Nephron (organoid): ENCODE measurements around the gene COL13A1.

Experiments used
- H3K27ac Mint-ChIP-seq, 3 experiments: 2 replicates each; pipeline ENCODE4 v1.8.0; 2020; ENCODE audit warnings: mixed read lengths in 3 of 3, mild to moderate bottlenecking in 2 of 3, moderate library complexity in 1 of 3
- H3K27me3 Mint-ChIP-seq: 2 replicates; pipeline ENCODE4 v1.8.0; 2021; ENCODE audit warnings: low read depth, mild to moderate bottlenecking, moderate library complexity, mixed read lengths
- H3K36me3 Mint-ChIP-seq: 2 replicates; pipeline ENCODE4 v1.8.0; 2020; ENCODE audit warnings: low read depth, mixed read lengths
- H3K4me1 Mint-ChIP-seq: 2 replicates; pipeline ENCODE4 v1.8.0; 2020; ENCODE audit warnings: mixed read lengths
- H3K4me3 Mint-ChIP-seq, 3 experiments: 2 replicates each; pipeline ENCODE4 v1.8.0; 2020; ENCODE audit warnings: mild to moderate bottlenecking in 3 of 3, mixed read lengths in 3 of 3, moderate library complexity in 2 of 3
- H3K9me3 Mint-ChIP-seq: 2 replicates; pipeline ENCODE4 v1.8.0; 2020; ENCODE audit warnings: mixed read lengths
- TF ChIP-seq, protein P1 (sequence below), 3 experiments: fragments of 200-600 bp; sonication (generic); IDR thresholded peaks; one replicate each; pipeline ENCODE4 v1.5.0; 2021; ENCODE audit warnings: antibody characterized with exemption in 3 of 3; ENCODE audit not compliant: unreplicated experiment in 3 of 3

Gene COL13A1

DNA sequence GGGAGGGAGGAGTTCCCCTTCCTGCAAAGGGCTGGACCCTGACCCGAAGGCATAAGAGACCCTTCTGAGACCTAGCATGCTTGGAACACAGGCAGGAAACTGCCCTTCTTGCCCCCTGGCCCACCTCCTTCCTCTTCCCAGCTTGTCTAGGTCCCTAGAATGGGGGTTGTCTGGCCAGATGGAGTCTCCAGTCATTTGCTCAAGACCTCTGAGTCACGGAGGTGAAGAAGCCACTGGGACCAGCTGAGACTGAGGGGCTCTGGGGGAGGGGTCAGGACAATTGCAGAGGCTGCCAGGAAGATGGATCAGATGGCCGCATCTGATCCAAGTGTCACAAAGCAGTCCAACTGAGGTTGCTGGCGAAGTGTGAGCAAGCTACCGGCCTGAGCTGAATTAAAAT lies 46.2 kb downstream of the COL13A1 start:
- TF ChIP-seq, protein P1, sequence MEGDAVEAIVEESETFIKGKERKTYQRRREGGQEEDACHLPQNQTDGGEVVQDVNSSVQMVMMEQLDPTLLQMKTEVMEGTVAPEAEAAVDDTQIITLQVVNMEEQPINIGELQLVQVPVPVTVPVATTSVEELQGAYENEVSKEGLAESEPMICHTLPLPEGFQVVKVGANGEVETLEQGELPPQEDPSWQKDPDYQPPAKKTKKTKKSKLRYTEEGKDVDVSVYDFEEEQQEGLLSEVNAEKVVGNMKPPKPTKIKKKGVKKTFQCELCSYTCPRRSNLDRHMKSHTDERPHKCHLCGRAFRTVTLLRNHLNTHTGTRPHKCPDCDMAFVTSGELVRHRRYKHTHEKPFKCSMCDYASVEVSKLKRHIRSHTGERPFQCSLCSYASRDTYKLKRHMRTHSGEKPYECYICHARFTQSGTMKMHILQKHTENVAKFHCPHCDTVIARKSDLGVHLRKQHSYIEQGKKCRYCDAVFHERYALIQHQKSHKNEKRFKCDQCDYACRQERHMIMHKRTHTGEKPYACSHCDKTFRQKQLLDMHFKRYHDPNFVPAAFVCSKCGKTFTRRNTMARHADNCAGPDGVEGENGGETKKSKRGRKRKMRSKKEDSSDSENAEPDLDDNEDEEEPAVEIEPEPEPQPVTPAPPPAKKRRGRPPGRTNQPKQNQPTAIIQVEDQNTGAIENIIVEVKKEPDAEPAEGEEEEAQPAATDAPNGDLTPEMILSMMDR (IDR thresholded peaks at IDR 0.05; ENCODE audit: unreplicated experiment in 3 of 3): no peak
- peaks cover 13% of the 10 kb centered on the region for H3K27me3 Mint-ChIP-seq
- H3K36me3 Mint-ChIP-seq: no peaks in the 10 kb centered on the region
- H3K4me3 Mint-ChIP-seq: no peak overlapping the region
- H3K27ac Mint-ChIP-seq: peak overlapping the region in 2 of 3 experiments; percentile 13 to 23
- H3K9me3 Mint-ChIP-seq: no peaks in the 10 kb centered on the region
- H3K4me1 Mint-ChIP-seq: peaks cover 76% of the 10 kb centered on the region

DNA sequence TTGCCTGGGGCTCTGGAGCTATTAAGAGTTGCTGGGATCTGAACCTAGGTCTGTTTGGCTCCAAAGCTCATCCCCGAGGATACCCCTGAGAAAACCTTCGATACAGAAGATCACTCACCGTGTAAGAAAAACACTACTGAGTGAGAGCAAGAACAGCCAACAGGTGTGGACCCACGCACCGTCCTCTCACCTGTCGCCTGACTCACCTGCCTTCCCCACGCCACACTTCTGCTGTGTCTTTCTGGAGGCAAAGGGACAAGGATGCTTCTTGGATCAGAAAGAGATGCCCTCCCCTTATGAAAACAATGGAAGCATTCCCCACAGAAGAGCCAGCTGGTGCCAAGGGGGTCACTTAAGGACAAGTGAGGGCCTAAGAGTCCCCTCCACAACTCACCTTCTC lies 46.7 kb downstream of the COL13A1 start:
- H3K27me3 Mint-ChIP-seq: peaks cover 13% of the 10 kb centered on the region
- peaks cover 79% of the 10 kb centered on the region for H3K4me1 Mint-ChIP-seq
- H3K36me3 Mint-ChIP-seq: no peaks in the 10 kb centered on the region
- TF ChIP-seq, protein P1 (IDR thresholded peaks at IDR 0.05; ENCODE audit: unreplicated experiment in 3 of 3): no peak
- no peak overlapping the region for H3K4me3 Mint-ChIP-seq
- H3K27ac Mint-ChIP-seq: peak overlapping the region in 2 of 3 experiments; percentile 13 to 14
- H3K9me3 Mint-ChIP-seq: no peaks in the 10 kb centered on the region

DNA sequence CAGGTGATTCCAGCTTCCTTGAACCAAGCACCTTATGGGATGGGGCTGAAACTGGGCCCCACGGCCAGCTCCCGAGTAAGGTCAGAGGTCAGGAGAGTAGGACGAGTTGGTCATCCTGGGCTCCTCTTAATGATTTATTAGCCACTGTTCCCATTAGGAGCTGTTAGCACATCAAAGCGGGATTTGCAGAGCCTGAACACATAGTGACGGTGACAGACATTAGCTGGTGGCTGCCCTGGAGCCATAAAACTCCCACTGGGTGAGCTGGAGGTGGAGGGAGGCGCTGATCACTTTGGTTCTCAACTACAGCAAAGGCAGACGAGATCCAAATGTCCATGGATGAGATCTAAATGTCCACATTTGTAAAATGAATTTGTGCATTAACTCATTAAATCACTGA lies 48.1 kb downstream of the COL13A1 start:
- H3K27me3 Mint-ChIP-seq: peaks cover 13% of the 10 kb centered on the region
- no peaks in the 10 kb centered on the region for H3K9me3 Mint-ChIP-seq
- H3K36me3 Mint-ChIP-seq: no peaks in the 10 kb centered on the region
- H3K27ac Mint-ChIP-seq: no peak overlapping the region
- TF ChIP-seq, protein P1 (IDR thresholded peaks at IDR 0.05; ENCODE audit: unreplicated experiment in 3 of 3): no peak
- H3K4me3 Mint-ChIP-seq: no peak overlapping the region
- H3K4me1 Mint-ChIP-seq: peaks cover 74% of the 10 kb centered on the region

DNA sequence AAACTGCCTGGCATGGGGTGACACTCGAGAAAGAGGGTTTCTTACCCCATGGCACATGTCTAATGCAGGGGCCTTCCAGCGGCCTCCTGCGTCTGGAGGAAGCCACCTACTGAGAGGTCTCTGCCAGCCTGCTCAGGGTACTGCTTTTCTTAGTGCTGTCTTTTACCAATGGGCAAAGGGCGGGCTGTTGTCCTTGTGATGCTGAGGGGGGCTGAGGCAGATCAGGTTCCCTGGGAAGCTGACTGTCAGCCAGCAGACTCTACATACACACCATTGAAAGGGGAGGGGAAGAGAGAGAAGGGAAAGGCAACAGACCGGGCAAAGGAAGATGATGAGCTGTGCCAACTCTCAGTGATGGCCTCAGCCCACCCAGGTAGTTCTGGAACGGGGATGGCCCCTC lies 48.7 kb downstream of the COL13A1 start:
- peaks cover 13% of the 10 kb centered on the region for H3K27me3 Mint-ChIP-seq
- H3K4me3 Mint-ChIP-seq: no peak overlapping the region
- peaks cover 73% of the 10 kb centered on the region for H3K4me1 Mint-ChIP-seq
- TF ChIP-seq, protein P1 (IDR thresholded peaks at IDR 0.05; ENCODE audit: unreplicated experiment in 3 of 3): no peak
- no peaks in the 10 kb centered on the region for H3K36me3 Mint-ChIP-seq
- no peaks in the 10 kb centered on the region for H3K9me3 Mint-ChIP-seq
- peak overlapping the region in 1 of 3 experiments; percentile 16 for H3K27ac Mint-ChIP-seq

DNA sequence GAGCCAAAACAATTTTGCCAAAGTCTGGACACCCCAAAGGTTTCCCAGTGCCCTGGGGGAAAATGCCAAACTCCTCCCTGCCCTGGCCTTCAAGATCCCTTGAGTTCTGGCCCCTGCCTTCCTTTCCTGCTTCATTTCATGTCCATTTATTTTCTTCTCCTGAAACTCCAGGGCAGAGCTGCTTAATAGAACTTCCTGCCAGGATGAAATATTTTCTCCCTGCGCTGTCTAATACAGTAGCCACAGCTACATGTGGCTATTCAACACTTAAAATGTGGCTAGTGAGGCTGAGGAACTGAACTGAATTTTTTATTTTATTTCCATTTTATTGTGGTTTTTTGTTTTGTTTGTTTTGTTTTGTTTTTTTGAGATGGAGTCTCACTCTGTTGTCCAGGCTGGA lies 49.6 kb downstream of the COL13A1 start:
- H3K36me3 Mint-ChIP-seq: no peaks in the 10 kb centered on the region
- peaks cover 16% of the 10 kb centered on the region for H3K27me3 Mint-ChIP-seq
- no peaks in the 10 kb centered on the region for H3K9me3 Mint-ChIP-seq
- H3K27ac Mint-ChIP-seq: peak overlapping the region in 2 of 3 experiments; percentile 26 to 48
- no peak overlapping the region for H3K4me3 Mint-ChIP-seq
- TF ChIP-seq, protein P1 (IDR thresholded peaks at IDR 0.05; ENCODE audit: unreplicated experiment in 3 of 3): no peak
- peaks cover 66% of the 10 kb centered on the region for H3K4me1 Mint-ChIP-seq

DNA sequence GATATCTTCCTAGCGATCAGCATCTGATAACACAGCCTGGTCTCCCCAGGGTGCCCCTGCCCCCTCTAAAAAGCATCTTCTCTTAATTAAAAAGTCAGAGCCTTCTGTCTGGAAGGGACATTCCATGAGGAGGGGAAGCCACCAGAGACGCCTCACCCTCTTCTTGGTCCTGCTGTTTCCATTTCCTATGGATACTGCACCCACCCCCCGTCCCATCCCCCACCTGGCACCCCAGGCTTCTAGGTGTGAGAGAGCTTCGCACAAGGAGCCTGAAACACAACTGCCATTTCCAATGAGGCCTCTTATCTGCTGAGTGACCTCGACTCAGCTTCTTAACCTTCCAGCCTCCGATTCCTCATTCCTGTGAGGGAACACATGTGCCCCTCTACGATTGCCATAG lies 51.4 kb downstream of the COL13A1 start:
- Mint-ChIP-seq H3K4me1 (peaks cover 59% of the 10 kb centered on the region), H3K27ac (peak overlapping the region in 2 of 3 experiments; percentile 28 to 48), H3K27me3 (peaks cover 8% of the 10 kb centered on the region), H3K9me3 (no peaks in the 10 kb centered on the region), H3K36me3 (no peaks in the 10 kb centered on the region), H3K4me3 (no peak overlapping the region)
- TF ChIP-seq, protein P1 (IDR thresholded peaks at IDR 0.05; ENCODE audit: unreplicated experiment in 3 of 3): no peak
